H1 (cell line): Measurements from ENCODE around the gene YIPF7. TPM values are rescaled to one million over a fixed set of nuclear protein-coding genes. Genes with fewer than 3 reads are reported as not detected.

Experiments used
- ATF2 ChIP-seq: IDR thresholded peaks from 2 replicates; pipeline ENCODE4 v1.6.1; 2012; ENCODE audit warnings: low read length, inconsistent platforms
- BACH1 ChIP-seq: IDR thresholded peaks from 2 replicates; pipeline ENCODE4 v1.6.1; 2012; ENCODE audit warnings: low read length, improper control_type of control experiment
- CBX5 ChIP-seq: fragments of 300-800, 300-1000 bp; sonication (generic); IDR thresholded peaks from 2 replicates; pipeline ENCODE4 v1.7.1; 2016; ENCODE audit warnings: antibody characterized with exemption, low read length, low read depth
- CBX8 ChIP-seq: fragments of 300-800, 300-1000 bp; sonication (generic); IDR thresholded peaks from 2 replicates; pipeline ENCODE4 v1.7.1; 2016; ENCODE audit warnings: low read depth, low read length, borderline replicate concordance
- CEBPB ChIP-seq: IDR thresholded peaks from 2 replicates; pipeline ENCODE4 v1.6.1; 2012; ENCODE audit warnings: low read depth, low read length
- CTBP2 ChIP-seq: IDR thresholded peaks from 2 replicates; pipeline ENCODE4 v1.7.0; 2011; ENCODE audit warnings: borderline replicate concordance, mild to moderate bottlenecking, moderate library complexity, mixed read lengths, low read length; ENCODE audit not compliant: insufficient read depth, insufficient read length
- EZH2 ChIP-seq: fragments of 200-600 bp; sonication (generic); IDR thresholded peaks from 2 replicates; pipeline ENCODE4 v1.7.1; 2012; ENCODE audit warnings: low read depth, mild to moderate bottlenecking, moderate library complexity, low read length, inconsistent platforms; ENCODE audit not compliant: severe bottlenecking
- HDAC2 ChIP-seq, 2 experiments: fragments of 300-600 bp in 1 of 2; sonication (generic) in 1 of 2; IDR thresholded peaks; 2 replicates each; pipeline ENCODE4 v1.6.1; 2011 to 2012; ENCODE audit warnings: low read depth in 2 of 2, low read length in 2 of 2, mild to moderate bottlenecking in 2 of 2, moderate library complexity in 2 of 2, borderline replicate concordance in 1 of 2, inconsistent platforms in 1 of 2
- HDAC6 ChIP-seq: IDR thresholded peaks from one replicate; pipeline ENCODE4 v1.7.1; 2012; ENCODE audit warnings: low read depth, mild to moderate bottlenecking, inconsistent platforms, low read length, moderate library complexity
- KDM4A ChIP-seq: IDR thresholded peaks from one replicate; pipeline ENCODE4 v1.7.1; 2012; ENCODE audit warnings: low read depth, mild to moderate bottlenecking, moderate library complexity, low read length, inconsistent platforms; ENCODE audit not compliant: severe bottlenecking
- KDM5A ChIP-seq: fragments of 200-600 bp; IDR thresholded peaks from 2 replicates; pipeline ENCODE4 v1.7.1; 2012; ENCODE audit warnings: mild to moderate bottlenecking, low read length, inconsistent platforms, mixed read lengths
- POLR2A ChIP-seq, 2 experiments: IDR thresholded peaks; 1 replicate in 1 of 2; 2 replicates in 1 of 2; pipeline ENCODE4 v1.6.1; 2011; ENCODE audit warnings: low read depth in 2 of 2, low read length in 2 of 2, mild to moderate bottlenecking in 2 of 2; ENCODE audit errors: control extremely low read depth in 1 of 2
- SIRT6 ChIP-seq: IDR thresholded peaks from one replicate; pipeline ENCODE4 v1.7.1; 2012; ENCODE audit warnings: low read length, inconsistent platforms
- SP2 ChIP-seq: IDR thresholded peaks from 2 replicates; pipeline ENCODE4 v1.6.1; 2012; ENCODE audit warnings: mild to moderate bottlenecking, low read length, inconsistent platforms
- SP4 ChIP-seq: IDR thresholded peaks from 2 replicates; pipeline ENCODE4 v1.6.1; 2012; ENCODE audit warnings: low read length, inconsistent platforms
- TAF7 ChIP-seq: optimal IDR thresholded peaks from 2 replicates; pipeline ENCODE3; 2011; ENCODE audit warnings: low read depth, mild to moderate bottlenecking, inconsistent platforms, low read length, moderate library complexity, borderline replicate concordance
- TBP ChIP-seq: IDR thresholded peaks from 2 replicates; pipeline ENCODE4 v1.6.1; 2011; ENCODE audit warnings: low read depth, low read length, improper control_type of control experiment
- TEAD4 ChIP-seq: IDR thresholded peaks from 2 replicates; pipeline ENCODE4 v1.6.1; 2012; ENCODE audit warnings: low read depth, low read length, inconsistent platforms, mixed read lengths
- USF2 ChIP-seq: IDR thresholded peaks from 2 replicates; pipeline ENCODE4 v1.6.1; 2011; ENCODE audit warnings: low read length, improper control_type of control experiment
- polyA plus RNA-seq, 7 experiments: library from polyadenylated mRNA; depleted of rRNA in 3 of 7; stranded (reverse) in 5 of 7; unstranded in 2 of 7; fragments of >200 nt in 5 of 7; fragments of 200-250 nt in 2 of 7; gene quantifications; 1 replicate in 5 of 7; 2 replicates in 1 of 7; 4 replicates in 1 of 7; pipeline versions ENCODE4 v1.2.1 to v1.2.3, GENCODE V29; 2011 to 2013; ENCODE audit warnings: missing spikeins in 2 of 7, mixed read lengths in 2 of 7
- total RNA-seq: library from RNA; stranded (reverse); fragmentation: NEBNext Ultra II Directional; extraction: Animal tissue kit (Norgen Biotek cat#: 25700); gene quantifications from 2 replicates; pipeline ENCODE4 v1.2.1, GENCODE V29; 2021

YIPF7 gene
- total and polyA plus RNA-seq, 2 of the 8 experiments (the other 6 are each of a cell fraction or from before 2014, with no cell fraction given), result not detected

GRCh38 chr4:44678094-44679041 lies 26.9 kb upstream of the YIPF7 start, which contains the start of gene GUF1 (continued):
- no peak for TF ChIP-seq ATF2
- TF ChIP-seq TAF7, result peak; percentile 78
- TF ChIP-seq HDAC6, result no peak
- TF ChIP-seq EZH2, result no peak
- TF ChIP-seq CBX5, result no peak
- TF ChIP-seq HDAC2 (IDR thresholded peaks at IDR 0.05; ENCODE audit: borderline replicate concordance in 1 of 2, low read depth in 2 of 2, low read length in 2 of 2), result peak in 1 of 2 experiments; percentile 26; a peak in 1 of 4 replicates
- TF ChIP-seq CBX8, result no peak
- no peak for TF ChIP-seq BACH1
- TF ChIP-seq CEBPB, result no peak
- peak; percentile 49; the same call in 1 of the 2 replicates for TF ChIP-seq KDM5A
- no peak for TF ChIP-seq SIRT6
- TF ChIP-seq TBP, result peak; percentile 82
- TF ChIP-seq POLR2A (IDR thresholded peaks at IDR 0.05; ENCODE audit: control extremely low read depth in 1 of 2, low read depth in 2 of 2, low read length in 2 of 2), result peak; percentile 77 to 95
- no peak for TF ChIP-seq SP4
- TF ChIP-seq TEAD4, result no peak
- TF ChIP-seq KDM4A, result peak; percentile 90
- TF ChIP-seq SP2, result no peak
- TF ChIP-seq USF2, result peak; percentile 89
- TF ChIP-seq CTBP2, result no peak
